HCT116 (cell line): ENCODE data around the gene DZIP1L. TPM values are rescaled to one million over a fixed set of nuclear protein-coding genes. Genes with fewer than 3 reads are reported as not detected.

Source experiments
- ATAC-seq: fragments of 200-7000 bp; cut with Tn5 transposase; 2 replicates; pipeline ENCODE4 v1.9.1; 2020; ENCODE audit warnings: mild to moderate bottlenecking, moderate library complexity
- BruUV-seq: library from RNA; stranded (reverse); fragments of 400-500 nt; replicated peaks from 2 replicates; lab custom pipeline; 2021; lab: Mats Ljungman, UMichigan
- CTCF ChIA-PET: fragments of 300-600 bp; sonication (Branson Sonifier 250); formaldehyde crosslinking; loops from one replicate; lab custom pipeline; 2021; ENCODE audit warnings: antibody characterized with exemption; lab: Charles Lee
- POLR2A ChIA-PET: fragments of 300-600, 350-600 bp; sonication (Branson Sonifier 250); formaldehyde crosslinking; loops from one replicate; lab custom pipeline; 2021; ENCODE audit warnings: antibody characterized with exemption; lab: Charles Lee
- RAD21 ChIA-PET, 2 experiments: fragments of 300-600 bp; sonication (Branson Sonifier 250); formaldehyde crosslinking; loops; one replicate each; lab custom pipeline; 2023; ENCODE audit warnings: low total read pairs in 2 of 2; ENCODE audit not compliant: uncharacterized antibody in 2 of 2, unreplicated experiment in 2 of 2, low non-redundant PET in 1 of 2; lab: Charles Lee
- DNase-seq: peaks from one replicate; pipeline ENCODE4 v3.0.0-alpha.2; 2010; ENCODE audit warnings: low read depth, low spot score
- H2AFZ ChIP-seq: fragments of 200-600 bp; shearing (Covaris generic), sonication (generic); 2 replicates; pipeline ENCODE4 v1.6.1; 2017; ENCODE audit warnings: low read depth, mixed run types, mixed read lengths, antibody characterized with exemption, low read length; ENCODE audit not compliant: poor library complexity, severe bottlenecking
- H3K27ac ChIP-seq: 2 replicates; pipeline ENCODE4 v1.5.1; 2012; ENCODE audit warnings: low read depth, low read length
- H3K27me3 ChIP-seq: fragments of 200-600 bp; sonication (generic); 2 replicates; pipeline ENCODE4 v1.6.1; 2016; ENCODE audit warnings: mixed run types, low read length, mixed read lengths; ENCODE audit not compliant: insufficient read depth
- H3K36me3 ChIP-seq, 2 experiments: fragments of 200-500 bp in 1 of 2; fragments of 200-600 bp in 1 of 2; sonication (Bioruptor generic) in 1 of 2; sonication (generic) in 1 of 2; 2 replicates each; pipeline versions ENCODE4 v1.5.1 to v1.6.1; 2014 to 2016; ENCODE audit warnings: low read length in 2 of 2, inconsistent platforms in 1 of 2, mixed read lengths in 1 of 2, mixed run types in 1 of 2; ENCODE audit not compliant: insufficient read depth in 2 of 2, control insufficient read depth in 1 of 2
- H3K4me1 ChIP-seq, 2 experiments: fragments of 200-600 bp in 1 of 2; sonication (generic) in 1 of 2; 2 replicates each; pipeline versions ENCODE4 v1.5.1 to v1.6.1; 2012 to 2017; ENCODE audit warnings: low read length in 2 of 2, inconsistent platforms in 1 of 2, mild to moderate bottlenecking in 1 of 2, mixed read lengths in 1 of 2, mixed run types in 1 of 2, moderate library complexity in 1 of 2; ENCODE audit not compliant: insufficient read depth in 2 of 2, control insufficient read depth in 1 of 2
- H3K4me2 ChIP-seq: fragments of 200-600 bp; sonication (generic); 2 replicates; pipeline ENCODE4 v1.6.1; 2017; ENCODE audit warnings: mixed run types, low read length, mixed read lengths
- H3K4me3 ChIP-seq, 2 experiments: fragments of 200-600 bp in 1 of 2; sonication (generic) in 1 of 2; replicated peaks in 1 of 2; 2 replicates each; pipeline ENCODE4 v1.5.1; 2011 to 2016; ENCODE audit warnings: low read length in 2 of 2, control low read depth in 1 of 2, low read depth in 1 of 2, mild to moderate bottlenecking in 1 of 2, mixed read lengths in 1 of 2, mixed run types in 1 of 2
- H3K79me2 ChIP-seq: fragments of 200-600 bp; sonication (generic); 2 replicates; pipeline ENCODE4 v1.6.1; 2017; ENCODE audit warnings: mild to moderate bottlenecking, mixed run types, low read length, moderate library complexity, mixed read lengths; ENCODE audit not compliant: insufficient read depth
- H3K9ac ChIP-seq: fragments of 200-600 bp; sonication (generic); 2 replicates; pipeline ENCODE4 v1.6.1; 2016; ENCODE audit warnings: low read length, mixed read lengths
- H3K9me2 ChIP-seq: fragments of 200-600 bp; sonication (generic), shearing (Covaris generic); 2 replicates; pipeline ENCODE4 v1.6.1; 2017; ENCODE audit warnings: mixed run types, mild to moderate bottlenecking, moderate library complexity; ENCODE audit not compliant: insufficient read depth
- H3K9me3 ChIP-seq, 2 experiments: fragments of 200-500 bp in 1 of 2; fragments of 200-600 bp in 1 of 2; sonication (Bioruptor generic) in 1 of 2; sonication (generic) in 1 of 2; 2 replicates each; pipeline ENCODE4 v1.6.1; 2014 to 2017; ENCODE audit warnings: low read length in 2 of 2, mixed read lengths in 2 of 2, inconsistent platforms in 1 of 2, low read depth in 1 of 2, mild to moderate bottlenecking in 1 of 2, mixed run types in 1 of 2, moderate library complexity in 1 of 2; ENCODE audit not compliant: control insufficient read depth in 1 of 2, insufficient read depth in 1 of 2
- H4K20me1 ChIP-seq: fragments of 200-600 bp; sonication (generic), shearing (Covaris generic); 2 replicates; pipeline ENCODE4 v1.6.1; 2017; ENCODE audit warnings: mixed run types, mild to moderate bottlenecking, moderate library complexity; ENCODE audit not compliant: insufficient read depth
- CBX3 ChIP-seq: IDR thresholded peaks from 2 replicates; pipeline ENCODE4 v1.6.1; 2012; ENCODE audit warnings: low read depth
- CEBPB ChIP-seq: IDR thresholded peaks from 2 replicates; pipeline ENCODE4 v1.6.1; 2012; ENCODE audit warnings: low read depth
- EGR1 ChIP-seq: IDR thresholded peaks from 2 replicates; pipeline ENCODE4 v1.6.1; 2012; ENCODE audit warnings: low read depth
- JUND ChIP-seq: IDR thresholded peaks from 2 replicates; pipeline ENCODE4 v1.6.1; 2012
- POLR2A ChIP-seq: IDR thresholded peaks from 2 replicates; pipeline ENCODE4 v1.7.0; 2011; ENCODE audit warnings: borderline replicate concordance; ENCODE audit not compliant: insufficient read depth, insufficient read length; ENCODE audit errors: extremely low read depth
- SIN3A ChIP-seq: IDR thresholded peaks from 2 replicates; pipeline ENCODE4 v1.6.1; 2012; ENCODE audit warnings: low read depth
- SP1 ChIP-seq: IDR thresholded peaks from 2 replicates; pipeline ENCODE4 v1.6.1; 2012; ENCODE audit warnings: low read depth
- TCF7L2 ChIP-seq: IDR thresholded peaks from 2 replicates; pipeline ENCODE4 v1.7.0; 2011; ENCODE audit warnings: borderline replicate concordance, inconsistent platforms; ENCODE audit not compliant: insufficient read depth, insufficient read length; ENCODE audit errors: extremely low read depth
- YY1 ChIP-seq: IDR thresholded peaks from 2 replicates; pipeline ENCODE4 v1.6.1; 2011; ENCODE audit warnings: low read length, low read depth, moderate library complexity, mild to moderate bottlenecking; ENCODE audit not compliant: insufficient replicate concordance; ENCODE audit errors: extremely low read depth
- ZNF274 ChIP-seq: fragments of 200-500 bp; sonication (Bioruptor generic); IDR thresholded peaks from 2 replicates; pipeline ENCODE4 v1.6.1; 2014; ENCODE audit warnings: mild to moderate bottlenecking, low read depth, low read length, inconsistent platforms
- intact Hi-C: fragments of 100-400 bp; cut with micrococcal nuclease; formaldehyde crosslinking; loops from 2 replicates; pipeline ENCODE4 v1.10.0; 2022
- total RNA-seq: library from RNA; stranded (reverse); gene quantifications from one replicate; pipeline ENCODE4 v1.2.1, GENCODE V29; 2021; ENCODE audit not compliant: unreplicated experiment
- TF ChIP-seq, protein P1 (sequence below): IDR thresholded peaks from 2 replicates; pipeline ENCODE4 v1.6.1; 2011; ENCODE audit warnings: mild to moderate bottlenecking, low read length, moderate library complexity; ENCODE audit not compliant: insufficient replicate concordance; ENCODE audit errors: extremely low read depth
- TF ChIP-seq, protein P2 (sequence below): IDR thresholded peaks from 2 replicates; pipeline ENCODE4 v1.6.1; 2012

Gene DZIP1L
- total RNA-seq, 1 experiment from 2014 or later, result 9.6 TPM

DNA sequence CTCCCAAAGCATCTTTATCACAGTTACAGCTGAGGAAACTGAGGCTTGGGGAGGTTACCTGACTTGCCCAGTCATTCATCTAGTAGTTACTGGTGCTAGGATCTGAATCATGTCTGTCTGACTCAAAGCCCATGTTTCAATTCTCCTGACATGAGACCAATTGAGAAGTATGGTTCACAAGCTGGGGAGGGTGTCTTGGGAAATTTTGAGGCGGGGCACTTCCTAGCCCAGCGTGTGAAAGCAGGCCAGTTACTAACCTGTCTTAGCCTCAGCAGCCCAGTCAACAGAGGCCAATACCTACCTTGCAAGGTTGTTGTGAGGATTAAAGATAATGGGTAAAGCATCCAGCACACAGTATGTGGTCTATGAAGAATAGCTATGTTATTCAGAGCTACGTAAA, 68.5 kb downstream of the DZIP1L start:
- no peak for DNase-seq
- Histone ChIP-seq H3K27ac (no peak overlapping the region), H3K4me3 (no peak overlapping the region), H3K9me2 (no peaks in the 10 kb centered on the region), H3K79me2 (no peaks in the 10 kb centered on the region), H3K4me2 (no peak overlapping the region), H2AFZ (no peak overlapping the region), H3K9ac (no peak overlapping the region), H3K4me1 (peaks cover 0 to 8% of the 10 kb centered on the region in 2 experiments; a peak in 2 of 4 replicates), H4K20me1 (no peaks in the 10 kb centered on the region), H3K27me3 (no peaks in the 10 kb centered on the region), H3K9me3 (no peaks in the 10 kb centered on the region), H3K36me3 (no peaks in the 10 kb centered on the region)
- intact Hi-C loops, result no loop called here
- TF ChIP-seq CBX3 (no peak), SIN3A (no peak), YY1 (no peak), TCF7L2 (no peak), EGR1 (no peak), JUND (no peak), SP1 (no peak), ZNF274 (no peak), CEBPB (no peak), POLR2A (no peak)
- TF ChIP-seq, protein P1, sequence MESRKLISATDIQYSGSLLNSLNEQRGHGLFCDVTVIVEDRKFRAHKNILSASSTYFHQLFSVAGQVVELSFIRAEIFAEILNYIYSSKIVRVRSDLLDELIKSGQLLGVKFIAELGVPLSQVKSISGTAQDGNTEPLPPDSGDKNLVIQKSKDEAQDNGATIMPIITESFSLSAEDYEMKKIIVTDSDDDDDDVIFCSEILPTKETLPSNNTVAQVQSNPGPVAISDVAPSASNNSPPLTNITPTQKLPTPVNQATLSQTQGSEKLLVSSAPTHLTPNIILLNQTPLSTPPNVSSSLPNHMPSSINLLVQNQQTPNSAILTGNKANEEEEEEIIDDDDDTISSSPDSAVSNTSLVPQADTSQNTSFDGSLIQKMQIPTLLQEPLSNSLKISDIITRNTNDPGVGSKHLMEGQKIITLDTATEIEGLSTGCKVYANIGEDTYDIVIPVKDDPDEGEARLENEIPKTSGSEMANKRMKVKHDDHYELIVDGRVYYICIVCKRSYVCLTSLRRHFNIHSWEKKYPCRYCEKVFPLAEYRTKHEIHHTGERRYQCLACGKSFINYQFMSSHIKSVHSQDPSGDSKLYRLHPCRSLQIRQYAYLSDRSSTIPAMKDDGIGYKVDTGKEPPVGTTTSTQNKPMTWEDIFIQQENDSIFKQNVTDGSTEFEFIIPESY, result no peak
- TF ChIP-seq, protein P2, sequence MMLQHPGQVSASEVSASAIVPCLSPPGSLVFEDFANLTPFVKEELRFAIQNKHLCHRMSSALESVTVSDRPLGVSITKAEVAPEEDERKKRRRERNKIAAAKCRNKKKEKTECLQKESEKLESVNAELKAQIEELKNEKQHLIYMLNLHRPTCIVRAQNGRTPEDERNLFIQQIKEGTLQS, result no peak
- RAD21 ChIA-PET, result no interaction called here
- CTCF ChIA-PET, result no interaction called here
- POLR2A ChIA-PET, result no interaction called here
- no TSS peak for BruUV-seq
- no peak for ATAC-seq
